GM19467 (cell line): ENCODE measurements around the gene RIBC2.

ENCODE experiments used
- ATAC-seq: cut with Tn5 transposase; IDR thresholded peaks from one replicate; pipeline ENCODE4 v1.9.1; 2021; ENCODE audit warnings: mild to moderate bottlenecking, moderate library complexity; ENCODE audit not compliant: unreplicated experiment

Gene RIBC2

GRCh38 chr22:45469281-45470073, 56.0 kb downstream of the RIBC2 start:
- ATAC-seq, result no peak

- ATAC-seq, result no peak
These were observed 57.4 kb downstream of the RIBC2 start for GRCh38 chr22:45470871-45471270.

- ATAC-seq, result no peak
These were observed 58.9 kb downstream of the RIBC2 start for GRCh38 chr22:45472426-45472825.

GRCh38 chr22:45473626-45474237, 60.2 kb downstream of the RIBC2 start:
- no peak for ATAC-seq

GRCh38 chr22:45475063-45475747, 61.7 kb downstream of the RIBC2 start:
- ATAC-seq, result no peak

GRCh38 chr22:45475851-45476514, 62.5 kb downstream of the RIBC2 start:
- ATAC-seq, result no peak

GRCh38 chr22:45476814-45477213, 63.3 kb downstream of the RIBC2 start:
- ATAC-seq, result no peak

GRCh38 chr22:45477366-45478107, 64.0 kb downstream of the RIBC2 start:
- ATAC-seq, result no peak

GRCh38 chr22:45478108-45478771, 64.7 kb downstream of the RIBC2 start:
- ATAC-seq, result no peak

- ATAC-seq, result no peak
These were observed 67.2 kb downstream of the RIBC2 start for GRCh38 chr22:45480717-45481116.

GRCh38 chr22:45481661-45482060, 68.2 kb downstream of the RIBC2 start:
- no peak for ATAC-seq
